ENCODE data around the gene MUC16. TPM values are rescaled to one million over a fixed set of nuclear protein-coding genes. Genes with fewer than 3 reads are reported as not detected.

Gene MUC16
- polyA plus RNA-seq, 1 donor from 2014 or later: not detected

DNA sequence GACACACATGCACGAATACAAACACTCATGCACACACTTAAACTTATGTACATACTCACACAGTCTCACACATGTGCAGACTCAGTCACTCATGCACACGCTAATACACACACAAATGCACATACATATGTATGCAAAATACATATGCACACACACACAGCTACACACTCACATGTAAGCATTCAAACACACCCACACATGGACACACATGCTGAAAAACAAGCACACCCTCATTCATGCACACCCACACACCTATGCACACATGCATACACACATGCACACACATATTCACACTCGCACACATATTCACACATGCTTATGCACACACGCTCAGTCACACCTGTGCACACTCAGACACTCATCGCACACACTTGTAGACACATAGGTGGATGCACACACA is 9.3 kb downstream of the MUC16 start:
- Histone ChIP-seq H2AFZ (ENCODE audit: low read depth, low read length) (no peak overlapping the region), H3K9ac (ENCODE audit: low read length) (no peak overlapping the region), H3K9me2 (ENCODE audit: insufficient read depth, low read length) (no peaks in the 10 kb centered on the region), H3K27ac (ENCODE audit: low read length) (no peak overlapping the region), H4K20me1 (ENCODE audit: insufficient read depth) (no peaks in the 10 kb centered on the region), H3F3A (ENCODE audit: insufficient read depth, low read length, poor library complexity, severe bottlenecking) (no peaks in the 10 kb centered on the region), H3K4me2 (ENCODE audit: low read length) (no peak overlapping the region), H3K79me2 (replicated peaks; ENCODE audit: insufficient read depth, low read length) (no peaks in the 10 kb centered on the region), H3K4me3 (ENCODE audit: low read length) (no peak overlapping the region), H3K27me3 (ENCODE audit: insufficient read depth, low read depth, low read length) (no peaks in the 10 kb centered on the region), H3K36me3 (ENCODE audit: insufficient read depth, low read length) (no peaks in the 10 kb centered on the region), H3K9me3 (ENCODE audit: low read length) (no peaks in the 10 kb centered on the region)
- TF ChIP-seq EP300 (conservative IDR thresholded peaks at IDR 0.05; ENCODE audit: poor library complexity, severe bottlenecking) (no peak), POLR2AphosphoS5 (IDR thresholded peaks at IDR 0.05) (no peak), TAF1 (IDR thresholded peaks at IDR 0.05; ENCODE audit: low read depth) (no peak), RAD21 (conservative IDR thresholded peaks at IDR 0.05) (no peak), SMC3 (conservative IDR thresholded peaks at IDR 0.05; ENCODE audit: poor library complexity) (no peak), MXI1 (conservative IDR thresholded peaks at IDR 0.05; ENCODE audit: poor library complexity, severe bottlenecking) (no peak), EZH2 (IDR thresholded peaks at IDR 0.05; ENCODE audit: borderline replicate concordance, insufficient read depth, low read length, poor library complexity, severe bottlenecking) (no peak)
- TF ChIP-seq, protein P1, sequence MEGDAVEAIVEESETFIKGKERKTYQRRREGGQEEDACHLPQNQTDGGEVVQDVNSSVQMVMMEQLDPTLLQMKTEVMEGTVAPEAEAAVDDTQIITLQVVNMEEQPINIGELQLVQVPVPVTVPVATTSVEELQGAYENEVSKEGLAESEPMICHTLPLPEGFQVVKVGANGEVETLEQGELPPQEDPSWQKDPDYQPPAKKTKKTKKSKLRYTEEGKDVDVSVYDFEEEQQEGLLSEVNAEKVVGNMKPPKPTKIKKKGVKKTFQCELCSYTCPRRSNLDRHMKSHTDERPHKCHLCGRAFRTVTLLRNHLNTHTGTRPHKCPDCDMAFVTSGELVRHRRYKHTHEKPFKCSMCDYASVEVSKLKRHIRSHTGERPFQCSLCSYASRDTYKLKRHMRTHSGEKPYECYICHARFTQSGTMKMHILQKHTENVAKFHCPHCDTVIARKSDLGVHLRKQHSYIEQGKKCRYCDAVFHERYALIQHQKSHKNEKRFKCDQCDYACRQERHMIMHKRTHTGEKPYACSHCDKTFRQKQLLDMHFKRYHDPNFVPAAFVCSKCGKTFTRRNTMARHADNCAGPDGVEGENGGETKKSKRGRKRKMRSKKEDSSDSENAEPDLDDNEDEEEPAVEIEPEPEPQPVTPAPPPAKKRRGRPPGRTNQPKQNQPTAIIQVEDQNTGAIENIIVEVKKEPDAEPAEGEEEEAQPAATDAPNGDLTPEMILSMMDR (IDR thresholded peaks at IDR 0.05; ENCODE audit: poor library complexity, severe bottlenecking): no peak
- TF ChIP-seq, protein P2, sequence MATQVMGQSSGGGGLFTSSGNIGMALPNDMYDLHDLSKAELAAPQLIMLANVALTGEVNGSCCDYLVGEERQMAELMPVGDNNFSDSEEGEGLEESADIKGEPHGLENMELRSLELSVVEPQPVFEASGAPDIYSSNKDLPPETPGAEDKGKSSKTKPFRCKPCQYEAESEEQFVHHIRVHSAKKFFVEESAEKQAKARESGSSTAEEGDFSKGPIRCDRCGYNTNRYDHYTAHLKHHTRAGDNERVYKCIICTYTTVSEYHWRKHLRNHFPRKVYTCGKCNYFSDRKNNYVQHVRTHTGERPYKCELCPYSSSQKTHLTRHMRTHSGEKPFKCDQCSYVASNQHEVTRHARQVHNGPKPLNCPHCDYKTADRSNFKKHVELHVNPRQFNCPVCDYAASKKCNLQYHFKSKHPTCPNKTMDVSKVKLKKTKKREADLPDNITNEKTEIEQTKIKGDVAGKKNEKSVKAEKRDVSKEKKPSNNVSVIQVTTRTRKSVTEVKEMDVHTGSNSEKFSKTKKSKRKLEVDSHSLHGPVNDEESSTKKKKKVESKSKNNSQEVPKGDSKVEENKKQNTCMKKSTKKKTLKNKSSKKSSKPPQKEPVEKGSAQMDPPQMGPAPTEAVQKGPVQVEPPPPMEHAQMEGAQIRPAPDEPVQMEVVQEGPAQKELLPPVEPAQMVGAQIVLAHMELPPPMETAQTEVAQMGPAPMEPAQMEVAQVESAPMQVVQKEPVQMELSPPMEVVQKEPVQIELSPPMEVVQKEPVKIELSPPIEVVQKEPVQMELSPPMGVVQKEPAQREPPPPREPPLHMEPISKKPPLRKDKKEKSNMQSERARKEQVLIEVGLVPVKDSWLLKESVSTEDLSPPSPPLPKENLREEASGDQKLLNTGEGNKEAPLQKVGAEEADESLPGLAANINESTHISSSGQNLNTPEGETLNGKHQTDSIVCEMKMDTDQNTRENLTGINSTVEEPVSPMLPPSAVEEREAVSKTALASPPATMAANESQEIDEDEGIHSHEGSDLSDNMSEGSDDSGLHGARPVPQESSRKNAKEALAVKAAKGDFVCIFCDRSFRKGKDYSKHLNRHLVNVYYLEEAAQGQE (IDR thresholded peaks at IDR 0.05; ENCODE audit: borderline replicate concordance): no peak

DNA sequence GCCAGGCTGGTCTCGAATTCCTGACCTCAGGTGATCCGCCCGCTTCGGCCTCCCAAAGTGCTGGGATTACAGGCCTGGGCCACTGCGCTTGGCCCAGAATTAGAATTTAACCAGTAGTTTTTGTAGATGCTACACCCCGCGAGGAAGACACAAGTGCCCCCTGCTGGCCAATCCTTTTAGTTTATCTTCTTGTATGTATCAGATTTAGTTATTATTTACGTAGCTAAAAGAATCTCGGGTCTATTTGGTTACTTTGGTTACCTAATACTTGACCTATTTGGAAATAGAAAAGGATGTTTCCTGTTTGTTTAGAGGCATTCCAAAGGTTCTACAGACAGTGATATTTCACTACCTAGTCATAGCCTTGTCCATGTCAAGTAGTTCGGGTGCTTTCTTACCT is 22.0 kb downstream of the MUC16 start:
- no peaks in the 10 kb centered on the region for H3K9me3 ChIP-seq (ENCODE audit: low read length)
- no peak overlapping the region for H2AFZ ChIP-seq (ENCODE audit: low read depth, low read length)
- no peaks in the 10 kb centered on the region for H3K36me3 ChIP-seq (ENCODE audit: insufficient read depth, low read length)
- no peak overlapping the region for H3K4me2 ChIP-seq (ENCODE audit: low read length)
- H3K27ac ChIP-seq (ENCODE audit: low read length): no peak overlapping the region
- TF ChIP-seq, protein P2 (IDR thresholded peaks at IDR 0.05; ENCODE audit: borderline replicate concordance): no peak
- TF ChIP-seq RAD21 (conservative IDR thresholded peaks at IDR 0.05): no peak
- TF ChIP-seq TAF1 (IDR thresholded peaks at IDR 0.05; ENCODE audit: low read depth): no peak
- TF ChIP-seq, protein P1 (IDR thresholded peaks at IDR 0.05; ENCODE audit: poor library complexity, severe bottlenecking): no peak
- no peak for TF ChIP-seq SMC3 (conservative IDR thresholded peaks at IDR 0.05; ENCODE audit: poor library complexity)
- TF ChIP-seq POLR2AphosphoS5 (IDR thresholded peaks at IDR 0.05): no peak
- no peak for TF ChIP-seq EP300 (conservative IDR thresholded peaks at IDR 0.05; ENCODE audit: poor library complexity, severe bottlenecking)
- TF ChIP-seq EZH2 (IDR thresholded peaks at IDR 0.05; ENCODE audit: borderline replicate concordance, insufficient read depth, low read length, poor library complexity, severe bottlenecking): no peak
- TF ChIP-seq MXI1 (conservative IDR thresholded peaks at IDR 0.05; ENCODE audit: poor library complexity, severe bottlenecking): no peak
- no peaks in the 10 kb centered on the region for H3F3A ChIP-seq (ENCODE audit: insufficient read depth, low read length, poor library complexity, severe bottlenecking)
- no peaks in the 10 kb centered on the region for H4K20me1 ChIP-seq (ENCODE audit: insufficient read depth)
- no peaks in the 10 kb centered on the region for H3K27me3 ChIP-seq (ENCODE audit: insufficient read depth, low read depth, low read length)
- H3K79me2 ChIP-seq (replicated peaks; ENCODE audit: insufficient read depth, low read length): no peaks in the 10 kb centered on the region
- H3K9ac ChIP-seq (ENCODE audit: low read length): no peak overlapping the region
- H3K4me3 ChIP-seq (ENCODE audit: low read length): no peak overlapping the region
- H3K9me2 ChIP-seq (ENCODE audit: insufficient read depth, low read length): no peaks in the 10 kb centered on the region

Data from neural cell (in vitro differentiated cells).